BLaER1 (cell line): ENCODE data around the gene PRMT2.
A peak's percentile ranks its signal among the peaks of the same experiment; 100 is the strongest.
"Not testable (repeated sequence)": the region's sequence is repeated elsewhere in the genome, so short reads cannot be mapped to it uniquely, and the experiment has no call there.

ENCODE experiments used
- H3K27ac ChIP-seq: shearing (Covaris generic); formaldehyde crosslinking; 2 replicates; pipeline ENCODE4 v1.8.1; 2022
- H3K27me3 ChIP-seq: shearing (Covaris generic); formaldehyde crosslinking; 2 replicates; pipeline ENCODE4 v1.8.1; 2022
- H3K36me3 ChIP-seq: shearing (Covaris generic); formaldehyde crosslinking; 2 replicates; pipeline ENCODE4 v1.8.1; 2022
- H3K4me1 ChIP-seq: shearing (Covaris generic); formaldehyde crosslinking; 2 replicates; pipeline ENCODE4 v1.8.1; 2022
- H3K4me2 ChIP-seq: shearing (Covaris generic); formaldehyde crosslinking; 2 replicates; pipeline ENCODE4 v1.8.1; 2022
- H3K4me3 ChIP-seq: shearing (Covaris generic); formaldehyde crosslinking; 2 replicates; pipeline ENCODE4 v1.8.1; 2022
- H3K9ac ChIP-seq: shearing (Covaris generic); formaldehyde crosslinking; 2 replicates; pipeline ENCODE4 v1.8.1; 2022
- H3K9me3 ChIP-seq: shearing (Covaris generic); formaldehyde crosslinking; 2 replicates; pipeline ENCODE4 v1.8.1; 2022
- H4K20me1 ChIP-seq: shearing (Covaris generic); formaldehyde crosslinking; 2 replicates; pipeline ENCODE4 v1.8.1; 2022
- Cebpa-rat ChIP-seq: shearing (Covaris generic); IDR thresholded peaks from 2 replicates; pipeline ENCODE4 v1.8.1; 2022

The PRMT2 gene

DNA sequence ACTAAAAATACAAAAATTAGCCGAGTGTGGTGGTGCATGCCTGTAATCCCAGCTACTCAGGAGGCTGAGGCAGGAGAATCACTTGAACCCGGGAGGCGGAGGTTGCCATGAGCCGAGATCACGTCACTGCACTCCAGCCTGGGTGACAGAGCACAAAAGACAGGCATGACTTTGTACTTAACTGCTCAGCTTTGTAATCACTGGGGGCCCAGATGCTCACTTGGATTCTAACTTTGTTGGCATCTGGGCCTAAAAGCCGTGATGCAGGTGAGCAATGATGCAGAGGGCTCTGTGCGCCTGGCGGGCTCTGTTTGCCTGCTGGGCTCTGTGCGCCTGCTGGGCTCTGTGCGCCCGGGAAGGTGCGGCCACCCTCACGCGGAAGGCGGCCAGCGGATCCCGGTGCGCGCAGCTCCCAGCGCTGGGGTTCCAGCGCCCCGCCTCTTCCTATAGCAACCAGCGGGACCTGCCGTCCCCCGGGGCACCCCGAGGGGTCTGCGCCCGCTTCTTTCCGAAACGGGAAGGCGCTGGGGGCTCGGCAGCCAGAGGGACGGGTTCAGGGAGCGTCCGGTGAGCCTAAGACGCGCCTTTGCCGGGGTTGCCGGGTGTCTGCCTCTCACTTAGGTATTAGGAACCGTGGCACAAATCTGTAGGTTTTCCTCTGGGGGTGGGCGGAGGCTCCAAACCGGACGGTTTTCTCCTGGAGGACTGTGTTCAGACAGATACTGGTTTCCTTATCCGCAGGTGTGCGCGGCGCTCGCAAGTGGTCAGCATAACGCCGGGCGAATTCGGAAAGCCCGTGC is 31.7 kb downstream of the PRMT2 start:
- H3K4me1 ChIP-seq, result peaks cover 24% of the 10 kb centered on the region
- no peaks in the 10 kb centered on the region for H3K9me3 ChIP-seq
- peak overlapping the region; percentile 94 for H3K4me2 ChIP-seq
- H3K9ac ChIP-seq, result peak overlapping the region; percentile 58; the same call in 1 of the 2 replicates
- H4K20me1 ChIP-seq, result no peaks in the 10 kb centered on the region
- TF ChIP-seq Cebpa-rat, result no peak
- H3K36me3 ChIP-seq, result peaks cover 7% of the 10 kb centered on the region
- H3K4me3 ChIP-seq, result peak overlapping the region; percentile 74
- peaks cover 28% of the 10 kb centered on the region for H3K27me3 ChIP-seq
- no peak overlapping the region for H3K27ac ChIP-seq

DNA sequence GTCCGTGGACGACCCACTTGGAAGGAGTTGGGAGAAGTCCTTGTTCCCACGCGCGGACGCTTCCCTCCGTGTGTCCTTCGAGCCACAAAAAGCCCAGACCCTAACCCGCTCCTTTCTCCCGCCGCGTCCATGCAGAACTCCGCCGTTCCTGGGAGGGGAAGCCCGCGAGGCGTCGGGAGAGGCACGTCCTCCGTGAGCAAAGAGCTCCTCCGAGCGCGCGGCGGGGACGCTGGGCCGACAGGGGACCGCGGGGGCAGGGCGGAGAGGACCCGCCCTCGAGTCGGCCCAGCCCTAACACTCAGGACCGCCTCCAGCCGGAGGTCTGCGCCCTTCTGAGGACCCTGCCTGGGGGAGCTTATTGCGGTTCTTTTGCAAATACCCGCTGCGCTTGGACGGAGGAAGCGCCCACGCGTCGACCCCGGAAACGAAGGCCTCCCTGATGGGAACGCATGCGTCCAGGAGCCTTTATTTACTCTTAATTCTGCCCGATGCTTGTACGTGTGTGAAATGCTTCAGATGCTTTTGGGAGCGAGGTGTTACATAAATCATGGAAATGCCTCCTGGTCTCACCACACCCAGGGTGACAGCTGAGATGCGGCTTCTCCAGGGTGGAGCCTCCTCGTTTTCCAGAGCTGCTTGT is 32.4 kb downstream of the PRMT2 start:
- H3K4me3 ChIP-seq, result peak overlapping the region; percentile 74
- no peaks in the 10 kb centered on the region for H3K9me3 ChIP-seq
- no peak for TF ChIP-seq Cebpa-rat
- H3K4me2 ChIP-seq, result peak overlapping the region; percentile 94
- peaks cover 24% of the 10 kb centered on the region for H3K4me1 ChIP-seq
- no peaks in the 10 kb centered on the region for H4K20me1 ChIP-seq
- H3K27ac ChIP-seq, result no peak overlapping the region
- H3K27me3 ChIP-seq, result peaks cover 28% of the 10 kb centered on the region
- peaks cover 7% of the 10 kb centered on the region for H3K36me3 ChIP-seq
- peak overlapping the region; percentile 58; the same call in 1 of the 2 replicates for H3K9ac ChIP-seq

DNA sequence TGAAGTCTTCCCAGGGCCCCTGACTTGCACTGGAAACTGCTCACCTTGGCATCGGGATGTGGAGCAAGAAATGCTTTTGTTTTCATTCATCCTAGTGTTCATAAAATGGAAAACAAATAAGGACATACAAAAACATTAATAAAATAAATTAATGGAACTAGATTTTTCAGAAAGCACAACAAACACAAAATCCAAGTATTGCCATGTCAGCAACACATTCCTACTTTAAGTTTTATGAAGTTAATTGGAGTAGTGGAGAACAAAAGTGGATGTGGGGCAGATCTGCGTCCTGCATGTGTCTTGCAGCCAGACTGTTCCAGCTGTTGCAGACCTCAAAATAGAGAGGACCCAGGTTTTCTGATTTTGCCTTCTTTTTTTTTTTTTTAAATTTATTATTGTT is 32.9 kb downstream of the PRMT2 start:
- Histone ChIP-seq H3K4me1 (peaks cover 24% of the 10 kb centered on the region), H3K36me3 (peaks cover 7% of the 10 kb centered on the region), H4K20me1 (no peaks in the 10 kb centered on the region), H3K4me3 (peak overlapping the region; percentile 74), H3K9ac (no peak overlapping the region), H3K9me3 (no peaks in the 10 kb centered on the region), H3K27ac (no peak overlapping the region), H3K27me3 (peaks cover 28% of the 10 kb centered on the region), H3K4me2 (peak overlapping the region; percentile 94)
- TF ChIP-seq Cebpa-rat, result no peak

DNA sequence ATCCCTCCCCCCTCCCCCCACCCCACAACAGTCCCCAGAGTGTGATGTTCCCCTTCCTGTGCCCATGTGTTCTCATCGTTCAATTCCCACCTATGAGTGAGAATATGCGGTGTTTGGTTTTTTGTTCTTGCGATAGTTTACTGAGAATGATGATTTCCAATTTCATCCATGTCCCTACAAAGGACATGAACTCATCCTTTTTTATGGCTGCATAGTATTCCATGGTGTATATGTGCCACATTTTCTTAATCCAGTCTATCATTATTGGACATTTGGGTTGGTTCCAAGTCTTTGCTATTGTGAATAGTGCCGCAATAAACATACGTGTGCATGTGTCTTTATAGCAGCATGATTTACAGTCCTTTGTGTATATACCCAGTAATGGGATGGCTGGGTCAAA is 33.4 kb downstream of the PRMT2 start:
- Histone ChIP-seq H3K27me3 (peaks cover 28% of the 10 kb centered on the region), H3K4me1 (peaks cover 24% of the 10 kb centered on the region)
- H3K4me3 ChIP-seq, H4K20me1 ChIP-seq, H3K27ac ChIP-seq, H3K4me2 ChIP-seq, H3K36me3 ChIP-seq, H3K9ac ChIP-seq, H3K9me3 ChIP-seq: not testable (repeated sequence)

DNA sequence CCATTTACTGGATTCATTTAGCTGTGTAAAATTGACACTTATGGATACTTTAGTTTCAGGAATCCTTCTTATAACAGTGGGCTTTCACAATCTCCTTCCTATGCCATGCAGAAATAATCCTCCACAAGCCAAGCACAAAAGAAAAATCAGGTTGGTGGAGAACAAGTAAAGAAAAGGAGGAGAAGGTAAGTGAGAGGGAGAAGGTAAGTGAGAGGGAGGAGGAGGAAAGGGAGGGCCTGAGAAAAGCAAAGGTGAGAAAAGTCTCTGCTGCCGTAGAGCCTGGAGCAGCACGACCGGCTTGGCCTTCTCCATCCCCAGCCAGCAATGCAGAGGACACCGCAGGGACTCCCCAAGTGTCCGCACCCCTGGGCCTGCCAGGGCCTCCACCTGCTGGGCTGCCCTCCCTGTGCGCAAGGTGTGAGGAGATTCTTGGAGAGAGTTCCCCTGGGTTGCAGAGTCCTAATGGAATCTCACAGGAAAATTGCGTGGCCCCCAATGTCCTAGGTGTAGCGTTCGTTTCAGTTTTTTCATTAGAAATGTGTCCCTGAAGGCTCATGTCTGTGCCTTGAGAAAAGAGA is 39.0 kb downstream of the PRMT2 start:
- TF ChIP-seq Cebpa-rat, result no peak
- H3K9ac ChIP-seq, result no peak overlapping the region
- H4K20me1 ChIP-seq, result no peaks in the 10 kb centered on the region
- no peaks in the 10 kb centered on the region for H3K9me3 ChIP-seq
- no peak overlapping the region for H3K4me2 ChIP-seq
- H3K4me1 ChIP-seq, result peaks cover 2% of the 10 kb centered on the region
- 0 out of 2 replicates have a peak, but pooled peaks cover under 1% of the 10 kb centered on the region for H3K27me3 ChIP-seq
- no peak overlapping the region for H3K27ac ChIP-seq
- H3K4me3 ChIP-seq, result no peak overlapping the region
- no peaks in the 10 kb centered on the region for H3K36me3 ChIP-seq

DNA sequence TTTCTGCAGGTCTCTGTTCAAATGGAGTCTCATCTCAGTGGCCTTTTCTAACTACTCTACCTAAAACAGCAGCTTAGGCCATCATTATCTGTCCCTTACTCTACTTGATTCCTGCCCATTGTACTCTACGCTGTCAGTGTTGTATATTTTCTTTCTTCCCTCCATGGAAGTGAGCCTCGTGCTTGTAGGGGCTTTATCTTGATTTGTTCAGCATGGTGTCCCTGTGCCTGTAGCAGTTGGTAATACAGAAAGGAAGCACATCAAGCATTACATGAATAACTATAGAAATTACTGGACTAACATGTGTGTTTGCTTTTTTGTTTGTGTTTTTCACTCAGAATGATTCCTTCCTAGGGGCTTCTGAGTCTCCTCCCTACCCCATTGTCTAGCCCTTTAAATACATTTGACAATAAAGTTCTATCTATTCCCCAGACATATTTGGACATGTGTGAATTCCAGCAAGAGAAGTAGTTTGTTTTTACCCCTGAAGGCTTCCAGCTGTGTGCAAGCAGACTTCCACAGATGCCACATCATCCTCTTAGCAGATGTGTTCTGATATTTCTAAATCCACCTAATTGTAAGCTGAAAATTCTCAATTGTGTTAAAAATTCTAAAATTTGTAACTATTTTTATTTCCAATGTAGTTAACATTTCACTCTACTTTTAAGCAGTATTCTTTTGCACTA is 40.3 kb downstream of the PRMT2 start:
- Histone ChIP-seq H3K27ac (no peak overlapping the region), H3K36me3 (no peaks in the 10 kb centered on the region), H3K9me3 (no peaks in the 10 kb centered on the region), H4K20me1 (no peaks in the 10 kb centered on the region), H3K4me3 (no peak overlapping the region), H3K4me1 (no peaks in the 10 kb centered on the region), H3K27me3 (no peaks in the 10 kb centered on the region), H3K4me2 (no peak overlapping the region), H3K9ac (no peak overlapping the region)
- no peak for TF ChIP-seq Cebpa-rat

DNA sequence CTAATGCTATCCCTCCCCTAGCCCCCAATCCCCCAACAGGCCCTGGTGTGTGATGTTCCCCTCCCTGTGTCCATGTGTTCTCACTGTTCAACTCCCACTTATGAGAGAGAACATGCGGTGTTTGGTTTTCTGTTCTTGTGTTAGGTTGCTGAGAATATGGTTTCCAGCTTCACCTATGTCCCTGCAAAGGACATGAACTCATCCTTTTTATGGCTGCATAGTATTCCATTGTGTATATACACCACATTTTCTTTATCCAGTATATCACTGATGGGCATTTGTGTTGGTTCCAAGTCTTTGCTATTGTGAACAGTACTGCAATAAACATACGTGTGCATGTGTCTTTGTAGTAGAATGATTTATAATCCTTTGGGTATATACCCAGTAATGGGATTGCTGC is 41.1 kb downstream of the PRMT2 start:
- H3K27me3 ChIP-seq, H4K20me1 ChIP-seq, H3K27ac ChIP-seq, H3K4me2 ChIP-seq, H3K4me1 ChIP-seq, H3K9me3 ChIP-seq, H3K36me3 ChIP-seq, H3K9ac ChIP-seq, H3K4me3 ChIP-seq: not testable (repeated sequence)

DNA sequence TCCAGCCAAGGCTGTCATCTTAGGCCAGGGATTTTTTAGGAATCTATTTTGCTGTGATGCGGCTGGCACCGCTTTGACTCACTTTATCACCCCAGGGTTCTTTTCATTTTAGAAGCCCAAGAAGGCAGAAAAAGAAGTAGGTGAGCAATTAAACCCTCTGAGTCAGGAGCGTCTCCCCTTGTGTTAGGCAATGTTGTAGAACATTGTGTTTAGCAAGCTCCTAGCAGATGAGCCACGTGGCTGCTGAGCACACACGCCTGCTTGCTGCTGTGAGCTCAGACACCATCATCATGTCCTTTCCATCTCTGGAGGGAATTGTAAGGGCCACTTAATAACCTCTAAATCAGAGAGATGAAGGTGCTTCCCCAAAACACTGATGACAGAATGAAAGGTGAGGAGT is 46.1 kb downstream of the PRMT2 start:
- H3K4me1 ChIP-seq, H3K27me3 ChIP-seq, H3K27ac ChIP-seq, H3K9me3 ChIP-seq, H4K20me1 ChIP-seq, H3K9ac ChIP-seq, H3K36me3 ChIP-seq, H3K4me3 ChIP-seq, H3K4me2 ChIP-seq: not testable (repeated sequence)

DNA sequence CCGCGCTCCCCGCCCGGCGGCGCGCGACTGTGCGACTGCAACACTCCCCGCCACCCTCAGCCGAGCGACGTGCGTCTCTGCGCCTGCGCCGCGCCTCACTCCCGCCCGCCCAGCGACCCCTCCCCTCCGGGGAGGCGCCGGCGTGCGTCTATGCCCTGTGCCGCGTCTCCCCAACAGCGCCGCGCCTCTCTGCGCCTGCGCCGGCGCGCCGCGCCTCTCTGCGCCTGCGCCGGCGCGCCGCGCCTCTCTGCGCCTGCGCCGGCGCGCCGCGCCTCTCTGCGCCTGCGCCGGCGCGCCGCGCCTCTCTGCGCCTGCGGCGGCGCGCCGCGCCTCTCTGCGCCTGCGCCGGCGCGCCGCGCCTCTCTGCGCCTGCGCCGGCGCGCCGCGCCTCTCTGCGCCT is 63.2 kb downstream of the PRMT2 start:
- not testable (repeated sequence) for H3K4me1 ChIP-seq, H3K27me3 ChIP-seq, H3K4me3 ChIP-seq, H3K9me3 ChIP-seq, H3K4me2 ChIP-seq, H3K9ac ChIP-seq, H3K36me3 ChIP-seq, H4K20me1 ChIP-seq, H3K27ac ChIP-seq

DNA sequence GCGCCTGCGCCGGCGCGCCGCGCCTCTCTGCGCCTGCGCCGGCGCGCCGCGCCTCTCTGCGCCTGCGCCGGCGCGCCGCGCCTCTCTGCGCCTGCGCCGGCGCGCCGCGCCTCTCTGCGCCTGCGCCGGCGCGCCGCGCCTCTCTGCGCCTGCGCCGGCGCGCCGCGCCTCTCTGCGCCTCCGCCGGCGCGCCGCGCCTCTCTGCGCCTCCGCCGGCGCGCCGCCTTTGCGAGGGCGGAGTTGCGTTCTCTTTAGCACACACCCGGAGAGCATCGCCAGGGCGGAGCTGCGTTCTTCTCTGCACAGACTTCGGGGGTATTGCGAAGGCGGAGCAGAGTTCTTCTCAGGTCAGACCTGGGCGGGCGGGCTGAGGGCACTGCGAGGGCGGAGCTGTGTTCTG is 63.6 kb downstream of the PRMT2 start:
- H3K27ac ChIP-seq, H3K4me1 ChIP-seq, H3K9ac ChIP-seq, H3K4me2 ChIP-seq, H3K9me3 ChIP-seq, H3K36me3 ChIP-seq, H4K20me1 ChIP-seq, H3K4me3 ChIP-seq, H3K27me3 ChIP-seq: not testable (repeated sequence)
